Muscle layer of colon (tissue), 2 donors: ENCODE measurements around the gene TSPAN12.
"Not testable (repeated sequence)": the region's sequence is repeated elsewhere in the genome, so short reads cannot be mapped to it uniquely, and the experiment has no call there.

Source experiments
- H3K27ac ChIP-seq: one replicate; pipeline ENCODE4 v1.7.0; 2013; ENCODE audit warnings: low read depth, mild to moderate bottlenecking, low read length, moderate library complexity
- H3K27me3 ChIP-seq, 2 donors: one replicate each; pipeline ENCODE4 v1.7.0; 2013; ENCODE audit warnings: low read length in 2 of 2, mild to moderate bottlenecking in 2 of 2; ENCODE audit not compliant: insufficient read depth in 2 of 2, control insufficient read depth in 1 of 2
- H3K36me3 ChIP-seq: one replicate; pipeline ENCODE4 v1.7.0; 2013; ENCODE audit warnings: mild to moderate bottlenecking, low read length; ENCODE audit not compliant: insufficient read depth
- H3K4me1 ChIP-seq: one replicate; pipeline ENCODE4 v1.7.0; 2013; ENCODE audit warnings: mild to moderate bottlenecking, low read length; ENCODE audit not compliant: insufficient read depth
- H3K4me3 ChIP-seq, 2 donors: one replicate each; pipeline ENCODE4 v1.7.0; 2013; ENCODE audit warnings: low read length in 2 of 2, low read depth in 1 of 2, mild to moderate bottlenecking in 1 of 2, moderate library complexity in 1 of 2
- H3K9ac ChIP-seq: one replicate; pipeline ENCODE4 v1.7.0; 2013; ENCODE audit warnings: low read length
- H3K9me3 ChIP-seq: one replicate; pipeline ENCODE4 v1.7.0; 2013; ENCODE audit warnings: mild to moderate bottlenecking, low read length
- donor health status: abdominal sarcoma.
- donor health status: Adenocarcinoma of cecum.

Gene TSPAN12

DNA sequence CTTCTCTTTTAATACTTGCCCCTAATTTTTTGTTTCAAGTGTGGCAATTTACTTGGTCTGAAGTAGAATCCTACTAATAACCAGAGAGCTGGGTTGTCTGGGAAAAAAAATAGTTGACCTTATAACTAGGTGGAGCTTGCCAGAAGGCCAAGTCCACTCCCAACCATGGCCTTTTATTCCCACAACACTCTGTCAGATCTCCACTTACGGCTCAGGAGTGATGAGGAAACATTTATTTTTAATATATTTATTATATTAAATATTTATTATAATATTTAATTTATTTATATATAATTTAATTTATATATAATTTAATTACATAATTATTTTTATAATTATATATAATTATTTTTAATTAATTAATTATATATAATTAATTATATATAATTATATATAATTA is 58.8 kb downstream of the TSPAN12 start:
- no peak overlapping the region for H3K9ac ChIP-seq
- no peaks in the 10 kb centered on the region for H3K27me3 ChIP-seq
- H3K4me3 ChIP-seq = no peak overlapping the region
- no peaks in the 10 kb centered on the region for H3K4me1 ChIP-seq
- no peaks in the 10 kb centered on the region for H3K9me3 ChIP-seq
- no peak overlapping the region for H3K27ac ChIP-seq
- H3K36me3 ChIP-seq = no peaks in the 10 kb centered on the region

DNA sequence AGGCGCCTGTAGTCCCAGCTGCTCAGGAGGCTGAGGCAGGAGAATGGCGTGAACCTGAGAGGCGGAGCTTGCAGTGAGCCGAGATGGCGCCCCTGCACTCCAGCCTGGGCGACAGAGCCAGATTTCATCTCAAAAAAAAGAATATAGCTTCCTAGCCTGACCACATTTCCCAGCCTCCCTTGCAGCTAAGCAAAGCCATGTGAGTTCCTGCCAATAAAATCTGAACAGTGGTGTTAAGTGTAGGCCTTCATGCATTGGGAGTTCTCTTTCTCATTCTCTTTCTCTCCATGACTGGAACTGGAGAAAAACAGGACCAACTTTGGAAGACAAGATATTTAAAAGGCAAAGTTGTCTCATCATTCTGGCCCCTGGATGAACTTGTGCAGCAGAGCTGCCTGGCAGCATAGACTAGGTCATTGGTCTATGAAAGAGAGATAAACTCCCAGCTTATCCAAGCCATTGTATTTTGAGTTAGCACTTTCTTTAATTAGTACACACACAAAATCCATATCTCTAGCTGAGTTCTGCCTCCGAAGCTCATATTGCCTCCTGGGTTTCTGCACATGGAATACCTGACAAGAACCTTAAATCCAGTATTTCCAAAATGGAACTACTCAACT is 60.8 kb downstream of the TSPAN12 start:
- H3K4me1 ChIP-seq = no peaks in the 10 kb centered on the region
- H3K9me3 ChIP-seq = no peaks in the 10 kb centered on the region
- no peak overlapping the region for H3K9ac ChIP-seq
- no peak overlapping the region for H3K27ac ChIP-seq
- no peaks in the 10 kb centered on the region for H3K27me3 ChIP-seq
- no peak overlapping the region for H3K4me3 ChIP-seq
- no peaks in the 10 kb centered on the region for H3K36me3 ChIP-seq

DNA sequence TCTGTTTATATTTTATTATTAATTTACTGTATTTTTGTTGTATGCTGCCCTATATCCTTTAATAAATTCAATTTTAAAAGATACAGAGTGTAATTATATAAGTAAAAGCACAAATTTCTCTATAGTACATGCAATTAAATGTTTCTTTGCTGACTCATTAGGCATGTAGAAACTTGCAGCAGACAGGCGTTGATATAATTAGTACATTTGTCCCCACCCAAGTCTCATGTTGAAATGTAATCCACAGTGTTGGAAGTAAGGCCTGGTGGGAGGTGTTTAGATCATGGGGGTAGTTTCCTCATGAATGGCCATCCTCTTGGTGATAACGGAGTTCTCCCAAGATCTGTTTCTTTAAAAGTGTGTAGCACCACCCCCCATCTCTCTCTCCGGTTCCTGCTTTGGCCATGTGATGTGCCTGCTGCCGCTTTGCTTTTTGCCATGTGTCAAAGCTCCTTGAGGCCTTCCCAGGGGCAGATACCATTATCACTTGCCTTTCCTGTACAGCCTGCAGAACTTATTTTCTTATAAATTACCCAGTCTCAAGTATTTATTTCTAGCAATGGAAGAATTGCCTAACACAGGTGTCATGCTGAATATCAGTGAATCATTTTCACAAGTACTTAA is 63.7 kb downstream of the TSPAN12 start:
- Histone ChIP-seq H3K27ac (no peak overlapping the region), H3K4me1 (peaks cover 6% of the 10 kb centered on the region)

DNA sequence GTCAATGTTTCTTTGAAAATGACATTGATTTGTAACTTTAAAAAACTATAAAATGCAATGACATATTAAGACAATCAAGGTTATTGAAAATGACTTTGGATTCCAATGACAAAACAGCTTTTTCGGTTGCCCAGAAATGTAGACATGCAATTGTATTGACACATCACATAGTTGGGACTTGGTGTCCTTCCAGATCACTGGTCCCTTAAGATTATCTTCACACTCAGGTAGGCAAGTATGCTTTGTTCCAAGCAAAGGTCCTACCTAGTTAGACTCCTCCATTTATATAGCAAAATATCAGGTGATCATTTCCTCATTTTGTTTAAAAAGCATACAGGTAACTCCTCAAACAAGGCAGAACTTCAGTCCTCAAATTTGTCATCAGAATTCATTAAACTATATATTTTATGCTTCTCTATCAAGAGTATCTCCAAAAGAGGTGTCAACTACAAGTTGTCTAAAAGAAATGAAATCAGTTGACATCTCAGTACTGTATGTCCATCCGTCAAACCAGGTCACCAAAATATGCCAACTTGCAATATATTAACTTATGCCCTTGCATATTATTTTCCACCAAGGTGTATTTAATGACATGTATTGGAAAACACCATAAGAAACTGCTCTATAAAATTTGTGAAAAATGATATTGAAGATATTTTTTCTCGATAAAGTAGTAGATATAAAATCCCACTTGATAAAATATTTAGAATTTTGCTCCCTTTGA is 64.6 kb downstream of the TSPAN12 start:
- no peaks in the 10 kb centered on the region for H3K27me3 ChIP-seq
- H3K9ac ChIP-seq = no peak overlapping the region
- H3K9me3 ChIP-seq = no peaks in the 10 kb centered on the region
- no peak overlapping the region for H3K27ac ChIP-seq
- no peak overlapping the region for H3K4me3 ChIP-seq
- H3K4me1 ChIP-seq = peaks cover 6% of the 10 kb centered on the region
- no peaks in the 10 kb centered on the region for H3K36me3 ChIP-seq

More for the DNA sequence above, 63.7 kb downstream of the TSPAN12 start:
- Histone ChIP-seq H3K4me3 (no peak overlapping the region), H3K9ac (no peak overlapping the region), H3K9me3 (no peaks in the 10 kb centered on the region), H3K36me3 (no peaks in the 10 kb centered on the region), H3K27me3 (no peaks in the 10 kb centered on the region)

DNA sequence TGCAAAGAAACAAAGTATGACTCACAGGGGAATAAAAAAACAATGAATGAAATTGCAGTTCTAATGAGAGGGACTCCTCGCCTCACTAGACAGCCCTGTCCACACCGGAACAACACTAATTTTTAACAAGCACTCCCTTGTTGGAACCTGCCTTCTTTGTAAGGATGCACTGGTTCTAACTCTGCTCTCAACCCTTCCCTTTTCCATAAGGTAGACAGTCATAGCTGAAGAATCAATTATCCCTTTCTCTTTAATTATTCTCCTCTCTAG is 65.1 kb downstream of the TSPAN12 start:
- Histone ChIP-seq H3K36me3 (no peaks in the 10 kb centered on the region), H3K4me1 (peaks cover 6% of the 10 kb centered on the region), H3K27ac (no peak overlapping the region), H3K4me3 (no peak overlapping the region), H3K9ac (no peak overlapping the region), H3K27me3 (no peaks in the 10 kb centered on the region), H3K9me3 (no peaks in the 10 kb centered on the region)

DNA sequence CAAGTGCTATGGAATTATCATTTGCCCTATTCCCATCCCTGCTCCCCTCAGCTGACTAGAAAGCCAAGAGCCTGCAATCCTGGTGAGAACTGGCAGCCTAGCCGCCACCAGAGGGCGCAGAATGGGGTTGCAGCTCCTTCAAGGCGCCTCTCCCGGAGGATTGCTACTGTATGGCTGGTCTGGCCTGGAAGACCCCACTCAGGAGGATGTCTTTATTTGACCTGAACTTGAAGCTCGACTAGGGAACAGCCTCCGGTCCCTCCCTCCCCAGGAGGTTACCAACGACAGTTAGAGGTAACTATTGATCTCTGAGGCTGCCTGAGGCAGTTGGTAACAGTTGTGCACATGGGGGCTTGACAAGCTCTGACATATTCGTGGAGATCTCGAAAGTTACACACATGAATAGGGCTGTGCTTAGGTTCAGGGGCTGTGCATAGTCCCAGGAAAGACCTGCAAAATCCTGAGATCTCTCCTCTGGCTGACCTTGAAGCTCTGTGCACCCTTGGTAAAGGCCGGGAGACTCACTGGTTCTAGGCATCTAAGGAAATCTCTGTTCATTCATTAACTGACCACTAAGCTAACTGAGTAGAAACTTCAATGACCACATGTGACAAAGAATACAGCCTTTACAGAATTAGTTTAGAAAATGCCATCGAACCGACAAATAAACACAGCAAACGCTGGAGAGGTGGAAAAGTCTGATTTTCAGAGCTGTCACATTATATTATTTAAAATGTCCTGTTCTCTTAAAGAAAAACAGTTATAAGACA is 65.7 kb downstream of the TSPAN12 start:
- H3K9me3 ChIP-seq = no peaks in the 10 kb centered on the region
- no peak overlapping the region for H3K9ac ChIP-seq
- H3K4me1 ChIP-seq = peaks cover 6% of the 10 kb centered on the region
- no peaks in the 10 kb centered on the region for H3K36me3 ChIP-seq
- H3K27me3 ChIP-seq = no peaks in the 10 kb centered on the region
- H3K27ac ChIP-seq = no peak overlapping the region
- no peak overlapping the region for H3K4me3 ChIP-seq

DNA sequence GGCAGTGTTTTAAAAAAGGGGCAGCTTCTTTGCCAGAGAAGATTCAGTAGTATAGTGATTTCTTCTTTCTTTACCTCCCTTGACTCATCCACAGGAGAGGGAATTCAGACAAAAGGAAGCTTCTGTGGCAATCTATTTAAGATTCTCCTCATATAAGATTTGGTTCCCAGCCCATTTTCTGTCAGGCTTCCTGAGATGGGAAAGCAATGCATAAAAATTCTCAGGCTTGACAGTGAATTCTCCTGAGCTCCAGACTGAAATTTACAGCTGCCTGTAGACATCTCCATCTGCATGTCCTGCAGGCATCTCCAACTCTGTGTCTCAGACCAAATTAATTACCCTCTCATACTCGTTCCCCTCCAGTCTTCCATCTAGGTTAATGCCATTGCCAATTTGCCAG is 72.8 kb downstream of the TSPAN12 start:
- no peak overlapping the region for H3K4me3 ChIP-seq
- H3K4me1 ChIP-seq = no peaks in the 10 kb centered on the region
- no peaks in the 10 kb centered on the region for H3K27me3 ChIP-seq
- no peaks in the 10 kb centered on the region for H3K9me3 ChIP-seq
- H3K36me3 ChIP-seq = no peaks in the 10 kb centered on the region
- H3K27ac ChIP-seq = no peak overlapping the region
- H3K9ac ChIP-seq = no peak overlapping the region

DNA sequence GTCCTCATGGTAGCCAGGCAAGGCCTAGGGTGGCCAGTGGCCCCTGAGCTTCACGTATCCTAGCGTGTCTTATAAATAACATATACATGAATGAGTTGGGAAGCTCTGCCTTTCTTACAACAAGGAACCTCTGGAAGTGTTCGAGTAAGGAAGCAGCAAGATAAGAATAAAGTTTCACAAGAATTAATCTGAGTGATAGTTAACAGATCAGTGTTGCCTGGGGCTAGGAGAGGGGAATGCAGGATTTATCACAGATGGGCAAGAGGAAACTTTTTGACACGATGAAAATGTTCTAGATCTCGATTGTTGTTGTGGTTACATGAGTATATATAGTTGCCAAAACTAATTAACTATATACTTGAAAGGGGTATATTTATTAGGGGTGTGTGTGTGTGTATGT is 74.2 kb downstream of the TSPAN12 start:
- Histone ChIP-seq H3K4me3 (no peak overlapping the region), H3K36me3 (no peaks in the 10 kb centered on the region), H3K9me3 (no peaks in the 10 kb centered on the region), H3K9ac (no peak overlapping the region), H3K27me3 (no peaks in the 10 kb centered on the region), H3K27ac (no peak overlapping the region), H3K4me1 (no peaks in the 10 kb centered on the region)

DNA sequence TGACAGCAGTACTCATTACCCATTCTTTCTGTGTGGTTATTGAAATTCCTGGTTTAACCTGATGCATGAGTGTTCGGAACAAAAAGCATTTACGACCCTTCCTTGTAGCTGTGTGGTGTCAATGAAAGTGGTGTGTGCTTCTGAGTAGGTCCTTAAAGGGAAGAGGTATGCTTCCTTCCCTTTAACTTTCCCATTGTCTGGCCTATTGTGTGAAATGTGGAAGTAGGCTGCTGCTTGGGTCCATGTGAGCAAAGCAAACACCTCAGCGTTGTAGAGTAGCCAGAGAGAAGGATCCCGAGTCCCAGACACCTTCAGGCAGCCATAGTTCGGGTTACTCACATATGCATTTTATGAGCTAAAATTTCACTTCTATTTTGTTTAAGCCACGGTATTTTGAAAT is 74.7 kb downstream of the TSPAN12 start:
- no peaks in the 10 kb centered on the region for H3K36me3 ChIP-seq
- no peaks in the 10 kb centered on the region for H3K4me1 ChIP-seq

DNA sequence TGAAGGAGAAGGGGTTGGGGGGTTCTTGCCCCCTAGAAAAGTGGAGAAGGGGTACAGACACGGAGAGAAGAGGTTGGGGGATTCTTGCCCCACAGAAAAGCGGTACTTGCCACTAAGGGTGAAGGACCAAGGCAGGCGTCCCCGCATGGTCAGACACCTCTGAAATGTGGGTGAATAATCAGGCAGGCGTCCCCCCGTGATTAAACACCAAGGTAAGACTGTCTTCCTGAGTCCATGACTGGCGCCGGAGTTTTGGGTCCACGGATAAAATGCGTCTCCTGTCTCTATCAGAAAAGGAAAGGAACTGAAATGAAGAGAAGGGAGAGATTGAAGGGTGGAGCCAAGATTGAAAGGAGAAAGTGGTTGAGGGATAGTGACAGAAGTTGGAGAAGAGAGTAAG is 76.0 kb downstream of the TSPAN12 start:
- H3K9me3 ChIP-seq, H3K27ac ChIP-seq, H3K36me3 ChIP-seq, H3K4me1 ChIP-seq, H3K4me3 ChIP-seq, H3K27me3 ChIP-seq, H3K9ac ChIP-seq: not testable (repeated sequence)

More for the DNA sequence above, 74.7 kb downstream of the TSPAN12 start:
- Histone ChIP-seq H3K4me3 (no peak overlapping the region), H3K27ac (no peak overlapping the region), H3K9ac (no peak overlapping the region), H3K27me3 (no peaks in the 10 kb centered on the region), H3K9me3 (no peaks in the 10 kb centered on the region)

DNA sequence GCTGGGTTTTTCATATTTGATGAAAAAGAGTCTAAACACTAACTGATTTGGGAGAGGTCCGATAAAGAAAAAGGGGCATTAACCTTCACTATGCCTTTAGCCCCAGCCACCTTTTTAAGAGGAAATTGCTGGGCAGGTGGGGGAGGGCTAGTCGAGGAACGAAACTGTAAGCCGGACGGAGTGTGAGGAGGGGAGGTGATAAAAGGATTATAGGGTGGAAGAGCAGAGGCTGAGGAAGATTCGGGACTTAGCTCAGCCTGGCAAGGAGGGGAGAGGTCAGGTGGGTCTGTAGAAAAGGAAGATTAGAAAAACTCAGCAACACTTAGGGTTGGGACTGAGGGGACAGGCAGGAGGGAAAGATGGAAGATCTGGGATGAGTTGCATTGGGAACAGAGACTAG is 77.0 kb downstream of the TSPAN12 start:
- Histone ChIP-seq H3K27me3 (no peaks in the 10 kb centered on the region), H3K9ac (no peak overlapping the region), H3K36me3 (no peaks in the 10 kb centered on the region), H3K4me1 (no peaks in the 10 kb centered on the region), H3K9me3 (no peaks in the 10 kb centered on the region), H3K27ac (no peak overlapping the region), H3K4me3 (no peak overlapping the region)
